ENCODE results near the gene LMF1. TPM values are rescaled to one million over a fixed set of nuclear protein-coding genes. Genes with fewer than 3 reads are reported as not detected.

Gene LMF1
- total RNA-seq, 2 donors from 2014 or later: 47.1 to 49.3 TPM

Other genes with a start within 250 kb of the LMF1 start
- gene ANTKMT, start 249.8 kb downstream of the LMF1 start, total RNA-seq: 10 to 100 TPM; 29.7 to 46.7 TPM
- under 1 TPM; 0.92 to 0.95 TPM for gene CCDC78, start 244.5 kb downstream of the LMF1 start, total RNA-seq
- 1 to 10 TPM; 6.4 to 8.1 TPM for gene HAGHL, start 243.9 kb downstream of the LMF1 start, total RNA-seq
- gene CIAO3, start 230.0 kb downstream of the LMF1 start, total RNA-seq: 10 to 100 TPM; 27.0 to 30.3 TPM
- 1 to 10 TPM in 1 of 2 donors, not detected in 1; 1.3 TPM for gene MSLN, start 210.2 kb downstream of the LMF1 start, total RNA-seq
- gene RPUSD1, start 182.6 kb downstream of the LMF1 start, total RNA-seq: 10 to 100 TPM; 12.3 to 13.9 TPM
- gene CHTF18, start 182.4 kb downstream of the LMF1 start, total RNA-seq: 10 to 100 TPM; 10.2 to 15.4 TPM
- gene GNG13, start 170.2 kb downstream of the LMF1 start, total RNA-seq: not detected
- gene SOX8, start 10.8 kb upstream of the LMF1 start, total RNA-seq: 10 to 100 TPM in 1 of 2 donors, 1 to 10 TPM in 1; 5.7 to 10.1 TPM
- gene SSTR5, start 101.8 kb upstream of the LMF1 start, total RNA-seq: 1 to 10 TPM; 3.0 to 3.8 TPM
- gene C1QTNF8, start 125.3 kb upstream of the LMF1 start, total RNA-seq: 1 to 10 TPM; 4.3 to 7.0 TPM
- gene CACNA1H, start 182.1 kb upstream of the LMF1 start, total RNA-seq: 10 to 100 TPM; 14.7 to 33.0 TPM